ENCODE data around the gene GNB2.

- TF ChIP-seq ZFP91 (CRISPR knock-in tag; IDR thresholded peaks at IDR 0.05; ENCODE audit: borderline replicate concordance) (no peak), RNF2 (conservative IDR thresholded peaks at IDR 0.05; ENCODE audit: low read depth) (no peak), ZNF629 (CRISPR knock-in tag; conservative IDR thresholded peaks at IDR 0.05) (no peak)
Measured at GRCh38 chr7:100626530-100627237, 46.9 kb upstream of the GNB2 start.
